T-cell (primary cell): ENCODE data around the gene MAP4. TPM values are rescaled to one million over a fixed set of nuclear protein-coding genes. Genes with fewer than 3 reads are reported as not detected.

Source experiments
- ATAC-seq, 4 experiments: fragments of 200-7000 bp in 3 of 4; fragments of 150-1000 bp in 1 of 4; cut with Tn5 transposase; replicated peaks in 1 of 4; 1 replicate in 3 of 4; 2 replicates in 1 of 4; pipeline ENCODE4 v1.10.0; 2021; ENCODE audit warnings: moderate library complexity in 3 of 4, mild to moderate bottlenecking in 2 of 4, moderate number of reproducible peaks in 1 of 4
- CTCF ChIA-PET, 2 donors: fragments of 300-600 bp; sonication (Branson Sonifier 250); formaldehyde crosslinking; loops; one replicate each; lab custom pipeline; 2022; ENCODE audit warnings: antibody characterized with exemption in 2 of 2; lab: Charles Lee
- POLR2A ChIA-PET, 2 donors: fragments of 300-600 bp; sonication (Branson Sonifier 250); formaldehyde crosslinking; loops; one replicate each; lab custom pipeline; 2022; ENCODE audit warnings: antibody characterized with exemption in 2 of 2; lab: Charles Lee
- DNase-seq, 35 experiments: peaks; one replicate each; pipeline versions ENCODE4 v3.0.0 to v3.0.0-alpha.2; 2013 to 2023
- H3K27ac ChIP-seq: one replicate; pipeline ENCODE4 v1.5.1; 2013; ENCODE audit warnings: low read length
- H3K27me3 ChIP-seq, 2 experiments: replicated peaks in 1 of 2; 1 replicate in 1 of 2; 2 replicates in 1 of 2; pipeline versions ENCODE4 v1.6.1 to v1.7.0; 2013; ENCODE audit warnings: low read length in 1 of 2, mixed read lengths in 1 of 2; ENCODE audit not compliant: control insufficient read depth in 2 of 2, insufficient read depth in 2 of 2; ENCODE audit errors: extremely low read depth in 1 of 2
- H3K36me3 ChIP-seq, 2 donors: 1 replicate in 1 of 2; 2 replicates in 1 of 2; pipeline versions ENCODE4 v1.6.1 to v1.7.0; 2013; ENCODE audit warnings: low read length in 1 of 2; ENCODE audit not compliant: control insufficient read depth in 2 of 2, insufficient read depth in 1 of 2; ENCODE audit errors: extremely low read depth in 1 of 2
- H3K4me1 ChIP-seq, 2 experiments: 1 replicate in 1 of 2; 2 replicates in 1 of 2; pipeline versions ENCODE4 v1.6.1 to v1.7.0; 2013; ENCODE audit warnings: low read length in 2 of 2, mixed read lengths in 1 of 2; ENCODE audit not compliant: insufficient read depth in 2 of 2, control insufficient read depth in 1 of 2; ENCODE audit errors: extremely low read depth in 1 of 2
- H3K4me3 ChIP-seq, 2 donors: 1 replicate in 1 of 2; 2 replicates in 1 of 2; pipeline versions ENCODE4 v1.5.1 to v1.7.0; 2013; ENCODE audit warnings: mild to moderate bottlenecking in 2 of 2, low read length in 1 of 2, moderate library complexity in 1 of 2; ENCODE audit not compliant: control insufficient read depth in 1 of 2; ENCODE audit errors: extremely low read depth in 1 of 2
- H3K9me3 ChIP-seq: 2 replicates; pipeline ENCODE4 v1.7.0; 2013
- H3K27ac Mint-ChIP-seq, 2 donors: one replicate each; pipeline ENCODE4 v1.8.0; 2020 to 2021; ENCODE audit warnings: mild to moderate bottlenecking in 2 of 2, mixed read lengths in 2 of 2
- H3K27me3 Mint-ChIP-seq, 2 donors: one replicate each; pipeline ENCODE4 v1.8.0; 2021 to 2022; ENCODE audit warnings: mixed read lengths in 2 of 2
- H3K36me3 Mint-ChIP-seq: one replicate; pipeline ENCODE4 v1.8.0; 2021; ENCODE audit warnings: mixed read lengths
- H3K4me1 Mint-ChIP-seq, 3 donors: one replicate each; pipeline ENCODE4 v1.8.0; 2020 to 2022; ENCODE audit warnings: mixed read lengths in 3 of 3, mild to moderate bottlenecking in 1 of 3
- H3K4me3 Mint-ChIP-seq, 3 donors: one replicate each; pipeline ENCODE4 v1.8.0; 2020 to 2022; ENCODE audit warnings: mild to moderate bottlenecking in 3 of 3, mixed read lengths in 3 of 3, moderate library complexity in 3 of 3
- H3K9me3 Mint-ChIP-seq, 3 donors: one replicate each; pipeline ENCODE4 v1.8.0; 2020 to 2022; ENCODE audit warnings: mixed read lengths in 3 of 3
- WGBS: methylation state at CpG from one replicate; pipeline ENCODE4 v1.1.5; 2013; ENCODE audit warnings: missing lambda C conversion rate; ENCODE audit not compliant: insufficient coverage; 5-methylcytosine and 5-hydroxymethylcytosine counted together
- total RNA-seq, 35 experiments: library from RNA in 6 of 35; stranded (reverse) in 6 of 35; fragments of 120-200 nt in 1 of 35; gene quantifications; one replicate each; pipeline versions ENCODE4 v1.2.1 to v1.2.4 and lab custom pipeline; 2013 to 2026

Gene MAP4
- total RNA-seq, 5 donors from 2014 or later (not counting 1 experiment from before 2014, with no cell fraction given): 60.7 to 85.1 (median 76.7) TPM

DNA sequence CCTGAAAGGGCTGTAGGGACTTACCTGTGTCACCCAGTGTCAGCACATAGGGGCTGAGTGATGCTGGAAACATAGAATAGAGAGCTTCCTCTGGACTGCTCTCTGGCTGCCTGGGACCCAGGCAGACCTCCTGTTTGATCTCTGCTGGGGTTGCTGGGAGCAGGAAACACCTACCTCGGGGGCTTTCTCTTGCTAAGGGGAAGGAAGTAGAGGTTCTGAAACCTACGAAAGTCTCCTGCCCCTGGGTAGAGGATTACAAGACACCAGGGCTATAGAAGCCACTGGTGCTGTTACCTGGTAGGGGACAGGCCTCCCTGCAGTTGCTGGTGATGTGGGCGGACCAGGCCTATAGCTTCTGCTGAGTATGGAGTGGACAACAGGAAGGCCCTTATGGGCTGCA lies 131.6 kb downstream of the MAP4 start:
- no peak for ATAC-seq
- no peaks in the 10 kb centered on the region for H3K9me3 Mint-ChIP-seq
- WGBS: 64% methylated on average over 3 of the region's 3 CpGs
- no peak overlapping the region for H3K27ac ChIP-seq
- H3K27me3 Mint-ChIP-seq: no peaks in the 10 kb centered on the region
- H3K9me3 ChIP-seq: no peaks in the 10 kb centered on the region
- H3K4me1 ChIP-seq: no peaks in the 10 kb centered on the region
- H3K36me3 Mint-ChIP-seq: peaks cover 42% of the 10 kb centered on the region
- ChIA-PET CTCF (no interaction called here), POLR2A (no interaction called here)
- DNase-seq: no peak
- H3K27ac Mint-ChIP-seq: no peak overlapping the region
- no peaks in the 10 kb centered on the region for H3K27me3 ChIP-seq
- H3K4me3 ChIP-seq: no peak overlapping the region
- no peaks in the 10 kb centered on the region for H3K36me3 ChIP-seq
- peaks cover 1 to 11% (median 6%) of the 10 kb centered on the region in 3 donors for H3K4me1 Mint-ChIP-seq
- H3K4me3 Mint-ChIP-seq: no peak overlapping the region

GRCh38 chr3:47882338-47882737 lies 133.9 kb downstream of the MAP4 start:
- peaks cover 6 to 16% (median 11%) of the 10 kb centered on the region in 3 donors for H3K4me1 Mint-ChIP-seq
- H3K4me3 ChIP-seq: no peak overlapping the region
- H3K9me3 ChIP-seq: no peaks in the 10 kb centered on the region
- DNase-seq: no peak
- H3K27ac Mint-ChIP-seq: no peak overlapping the region
- H3K27me3 ChIP-seq: no peaks in the 10 kb centered on the region
- H3K36me3 ChIP-seq: no peaks in the 10 kb centered on the region
- WGBS: 92% methylated on average over 2 of the region's 2 CpGs
- no peak overlapping the region for H3K4me3 Mint-ChIP-seq
- CTCF ChIA-PET: no interaction called here
- H3K36me3 Mint-ChIP-seq: peaks cover 26% of the 10 kb centered on the region
- no peaks in the 10 kb centered on the region for H3K4me1 ChIP-seq
- POLR2A ChIA-PET: no interaction called here
- no peak for ATAC-seq
- H3K27me3 Mint-ChIP-seq: no peaks in the 10 kb centered on the region
- no peak overlapping the region for H3K27ac ChIP-seq
- no peaks in the 10 kb centered on the region for H3K9me3 Mint-ChIP-seq

DNA sequence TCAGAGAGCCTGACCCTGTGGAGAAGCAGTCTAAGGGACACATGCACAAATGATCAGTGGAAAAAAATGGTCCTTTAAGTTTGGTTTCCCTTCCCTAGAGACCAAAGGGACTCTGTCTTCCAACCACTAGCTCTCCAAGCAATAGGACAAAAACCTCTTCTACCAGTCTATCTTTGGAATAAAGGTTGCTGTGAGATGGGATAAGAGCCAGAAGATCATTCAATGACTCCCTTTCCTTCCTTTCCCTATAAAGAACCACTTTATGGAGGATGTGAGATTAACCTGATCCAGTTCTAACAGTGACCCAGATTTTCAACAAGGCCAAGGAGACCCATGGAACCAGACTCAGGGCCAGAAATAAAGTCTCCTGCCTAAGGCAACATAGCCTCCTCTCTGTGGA lies 138.5 kb downstream of the MAP4 start:
- no peak for ATAC-seq

DNA sequence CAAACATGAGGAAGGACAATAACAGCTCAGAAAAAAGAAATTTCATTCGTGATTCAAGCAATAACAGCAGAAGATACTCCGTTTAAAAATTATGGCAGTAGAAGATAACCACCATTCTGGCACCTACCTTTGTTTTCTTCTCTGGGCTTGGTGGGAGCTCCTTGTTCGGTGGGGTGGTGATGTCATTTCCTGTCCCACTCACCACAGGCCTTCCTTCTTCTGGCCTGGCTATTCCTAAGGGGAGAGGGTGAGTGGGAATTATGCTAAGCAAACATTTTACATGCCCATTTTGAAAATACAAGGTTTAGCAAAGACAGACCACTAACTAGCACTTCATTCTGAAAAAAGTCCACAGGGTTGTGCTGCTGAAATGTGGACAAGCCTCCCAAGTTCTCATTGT lies 138.9 kb downstream of the MAP4 start:
- H3K27ac Mint-ChIP-seq: no peak overlapping the region
- POLR2A ChIA-PET: no interaction called here
- Histone ChIP-seq H3K4me3 (no peak overlapping the region), H3K36me3 (peaks cover 0 to 27% of the 10 kb centered on the region in 2 donors), H3K27me3 (no peaks in the 10 kb centered on the region), H3K27ac (no peak overlapping the region), H3K9me3 (no peaks in the 10 kb centered on the region), H3K4me1 (no peaks in the 10 kb centered on the region)
- H3K36me3 Mint-ChIP-seq: peaks cover 18% of the 10 kb centered on the region
- CTCF ChIA-PET: no interaction called here
- no peaks in the 10 kb centered on the region for H3K27me3 Mint-ChIP-seq
- no peak for DNase-seq
- WGBS: no CpG with 5 or more reads among the region's 3 CpGs
- no peak overlapping the region for H3K4me3 Mint-ChIP-seq
- no peak for ATAC-seq
- no peaks in the 10 kb centered on the region for H3K9me3 Mint-ChIP-seq
- H3K4me1 Mint-ChIP-seq: peaks cover 0 to 14% (median 9%) of the 10 kb centered on the region in 3 donors

More for the DNA sequence above, 138.5 kb downstream of the MAP4 start:
- peaks cover 0 to 23% of the 10 kb centered on the region in 2 donors for H3K36me3 ChIP-seq
- H3K27ac ChIP-seq: no peak overlapping the region
- CTCF ChIA-PET: no interaction called here
- peaks cover 0 to 14% (median 9%) of the 10 kb centered on the region in 3 donors for H3K4me1 Mint-ChIP-seq
- DNase-seq: no peak
- H3K27ac Mint-ChIP-seq: peak overlapping the region in 1 of 2 donors; percentile 32
- no peaks in the 10 kb centered on the region for H3K9me3 ChIP-seq
- no peak overlapping the region for H3K4me3 ChIP-seq
- no peaks in the 10 kb centered on the region for H3K4me1 ChIP-seq
- no peaks in the 10 kb centered on the region for H3K27me3 ChIP-seq
- peaks cover 17% of the 10 kb centered on the region for H3K36me3 Mint-ChIP-seq
- H3K27me3 Mint-ChIP-seq: no peaks in the 10 kb centered on the region
- no peak overlapping the region for H3K4me3 Mint-ChIP-seq
- POLR2A ChIA-PET: no interaction called here
- no peaks in the 10 kb centered on the region for H3K9me3 Mint-ChIP-seq

- H3K27me3 ChIP-seq: no peaks in the 10 kb centered on the region
- H3K27me3 Mint-ChIP-seq: no peaks in the 10 kb centered on the region
- H3K36me3 ChIP-seq: peaks cover 0 to 47% of the 10 kb centered on the region in 2 donors
- H3K36me3 Mint-ChIP-seq: peaks cover 31% of the 10 kb centered on the region
- DNase-seq (no peak), ATAC-seq (no peak)
- H3K27ac Mint-ChIP-seq: peak overlapping the region in 1 of 2 donors; percentile 42
- ChIA-PET CTCF (no interaction called here), POLR2A (no interaction called here)
- no peaks in the 10 kb centered on the region for H3K9me3 ChIP-seq
- no CpG with 5 or more reads among the region's 1 CpG for WGBS
- H3K4me3 Mint-ChIP-seq: no peak overlapping the region
- H3K4me1 ChIP-seq: no peaks in the 10 kb centered on the region
- no peaks in the 10 kb centered on the region for H3K9me3 Mint-ChIP-seq
- H3K4me3 ChIP-seq: no peak overlapping the region
- peaks cover 0 to 14% (median 9%) of the 10 kb centered on the region in 3 donors for H3K4me1 Mint-ChIP-seq
- no peak overlapping the region for H3K27ac ChIP-seq
Observed at GRCh38 chr3:47874913-47875312, 141.3 kb downstream of the MAP4 start.

DNA sequence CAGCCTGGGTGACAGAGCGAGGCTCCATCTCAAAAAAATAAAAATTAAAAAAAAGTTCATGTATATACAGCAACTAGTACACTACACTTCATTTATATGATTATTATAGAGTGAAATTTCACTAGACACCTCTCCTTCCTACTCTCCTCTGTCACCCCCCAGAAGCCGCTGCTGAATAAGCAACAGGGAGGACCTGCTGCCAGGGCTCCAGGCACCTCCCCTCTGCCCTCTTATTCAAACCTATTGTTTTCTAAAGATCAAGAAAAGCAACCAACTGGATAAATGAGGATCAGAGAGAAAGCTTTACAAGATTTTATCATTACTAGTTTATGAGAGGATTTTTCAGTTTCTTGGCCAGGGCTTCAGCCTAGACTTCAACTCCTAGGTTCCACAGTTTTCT lies 141.8 kb downstream of the MAP4 start:
- H3K27me3 Mint-ChIP-seq: no peaks in the 10 kb centered on the region
- H3K27ac Mint-ChIP-seq: no peak overlapping the region
- DNase-seq (no peak), ATAC-seq (no peak)
- Histone ChIP-seq H3K4me1 (no peaks in the 10 kb centered on the region), H3K36me3 (peaks cover 2 to 51% of the 10 kb centered on the region in 2 donors), H3K27me3 (no peaks in the 10 kb centered on the region), H3K9me3 (no peaks in the 10 kb centered on the region), H3K27ac (no peak overlapping the region), H3K4me3 (no peak overlapping the region)
- H3K9me3 Mint-ChIP-seq: no peaks in the 10 kb centered on the region
- H3K4me3 Mint-ChIP-seq: no peak overlapping the region
- WGBS: no CpG with 5 or more reads among the region's 2 CpGs
- peaks cover 36% of the 10 kb centered on the region for H3K36me3 Mint-ChIP-seq
- CTCF ChIA-PET: no interaction called here
- peaks cover 0 to 14% (median 9%) of the 10 kb centered on the region in 3 donors for H3K4me1 Mint-ChIP-seq
- POLR2A ChIA-PET: no interaction called here

GRCh38 chr3:47872916-47873315 lies 143.3 kb downstream of the MAP4 start:
- ChIA-PET POLR2A (no interaction called here), CTCF (interaction anchor here (0.6 to 0.7 kb wide), 2 partner anchors 56 to 170 kb away, joined by 3 to 6 read pairs; no protein-coding TSS in a partner anchor)
- Mint-ChIP-seq H3K9me3 (no peaks in the 10 kb centered on the region), H3K36me3 (peaks cover 45% of the 10 kb centered on the region), H3K4me1 (peaks cover 0 to 9% (median 9%) of the 10 kb centered on the region in 3 donors), H3K27ac (no peak overlapping the region), H3K4me3 (no peak overlapping the region), H3K27me3 (no peaks in the 10 kb centered on the region)
- no peaks in the 10 kb centered on the region for H3K27me3 ChIP-seq
- no peaks in the 10 kb centered on the region for H3K4me1 ChIP-seq
- no peak overlapping the region for H3K27ac ChIP-seq
- no peak for DNase-seq
- peaks cover 4 to 65% of the 10 kb centered on the region in 2 donors for H3K36me3 ChIP-seq
- WGBS: 88% methylated on average over 1 of the region's 4 CpGs
- no peak for ATAC-seq
- no peaks in the 10 kb centered on the region for H3K9me3 ChIP-seq
- H3K4me3 ChIP-seq: no peak overlapping the region
